Measurements from ENCODE around the gene SF3B6.

The SF3B6 gene

DNA sequence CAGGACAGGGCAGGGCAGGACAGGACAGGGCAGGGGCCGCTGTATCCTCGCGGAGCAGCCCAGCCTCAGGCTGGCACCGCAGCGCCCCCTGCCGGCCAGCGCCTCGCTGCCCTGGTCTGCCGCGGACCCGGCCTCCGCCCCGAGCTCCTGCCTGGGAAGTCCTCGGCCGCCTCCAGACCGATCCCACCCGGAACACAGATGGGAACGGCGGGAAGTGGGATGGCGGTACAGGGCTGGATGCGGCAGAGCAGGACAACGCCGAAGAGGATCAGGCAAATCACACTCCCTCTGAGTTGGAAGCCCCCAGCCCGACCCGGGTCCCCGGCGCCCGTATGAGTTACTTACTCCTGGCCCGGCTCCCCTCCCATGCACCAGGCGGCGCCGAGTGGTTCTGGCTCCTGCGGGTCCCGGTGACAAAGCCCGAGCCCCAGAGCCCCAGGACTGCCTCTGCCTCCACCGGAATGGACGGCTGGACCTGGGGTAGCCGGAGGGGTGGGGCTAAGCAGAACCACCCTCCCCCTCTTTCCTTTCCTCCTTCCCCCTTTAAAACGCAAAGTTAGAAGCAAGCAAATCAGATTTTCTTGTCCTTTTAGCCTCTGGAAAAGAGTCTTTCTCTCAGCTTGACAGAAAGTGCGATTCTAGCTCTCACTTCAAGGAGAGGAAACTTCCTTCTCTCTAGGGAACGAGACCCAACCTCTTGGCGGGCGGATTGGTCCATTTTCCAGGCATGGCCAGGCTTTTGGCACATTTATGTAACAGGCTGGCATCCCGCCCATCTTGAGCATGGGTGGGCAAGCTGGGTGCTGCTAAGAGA, 8.5 kb upstream of the SF3B6 start, which contains the start of gene TP53I3:
TP53I3 (minus strand) TSS at position 449 of the 814 bp plus-strand sequence. CDS start 508 bp downstream, outside the sequence.
- Histone ChIP-seq H3K4me3 (replicated peaks; ENCODE audit: insufficient read depth, low read length) (peak within 1 kb of the TSS; percentile 55), H3K27ac (replicated peaks) (peak within 1 kb of the TSS; percentile 64), H3K27me3 (ENCODE audit: insufficient read depth, poor library complexity, severe bottlenecking) (no peaks in the 10 kb centered on the region)
- TF ChIP-seq GABPA (IDR thresholded peaks at IDR 0.05; ENCODE audit: low read depth) (no peak), POLR2AphosphoS5 (IDR thresholded peaks at IDR 0.05; ENCODE audit: low read depth) (peak; percentile 43; the same call in 1 of the 2 replicates)
- TF ChIP-seq, protein P1, sequence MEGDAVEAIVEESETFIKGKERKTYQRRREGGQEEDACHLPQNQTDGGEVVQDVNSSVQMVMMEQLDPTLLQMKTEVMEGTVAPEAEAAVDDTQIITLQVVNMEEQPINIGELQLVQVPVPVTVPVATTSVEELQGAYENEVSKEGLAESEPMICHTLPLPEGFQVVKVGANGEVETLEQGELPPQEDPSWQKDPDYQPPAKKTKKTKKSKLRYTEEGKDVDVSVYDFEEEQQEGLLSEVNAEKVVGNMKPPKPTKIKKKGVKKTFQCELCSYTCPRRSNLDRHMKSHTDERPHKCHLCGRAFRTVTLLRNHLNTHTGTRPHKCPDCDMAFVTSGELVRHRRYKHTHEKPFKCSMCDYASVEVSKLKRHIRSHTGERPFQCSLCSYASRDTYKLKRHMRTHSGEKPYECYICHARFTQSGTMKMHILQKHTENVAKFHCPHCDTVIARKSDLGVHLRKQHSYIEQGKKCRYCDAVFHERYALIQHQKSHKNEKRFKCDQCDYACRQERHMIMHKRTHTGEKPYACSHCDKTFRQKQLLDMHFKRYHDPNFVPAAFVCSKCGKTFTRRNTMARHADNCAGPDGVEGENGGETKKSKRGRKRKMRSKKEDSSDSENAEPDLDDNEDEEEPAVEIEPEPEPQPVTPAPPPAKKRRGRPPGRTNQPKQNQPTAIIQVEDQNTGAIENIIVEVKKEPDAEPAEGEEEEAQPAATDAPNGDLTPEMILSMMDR (IDR thresholded peaks at IDR 0.05; ENCODE audit: insufficient read depth, low read length) = peak; percentile 54
- peak; percentile 71 to 72 for DNase-seq (ENCODE audit: low read depth in 1 of 2, low spot score in 1 of 2)

DNA sequence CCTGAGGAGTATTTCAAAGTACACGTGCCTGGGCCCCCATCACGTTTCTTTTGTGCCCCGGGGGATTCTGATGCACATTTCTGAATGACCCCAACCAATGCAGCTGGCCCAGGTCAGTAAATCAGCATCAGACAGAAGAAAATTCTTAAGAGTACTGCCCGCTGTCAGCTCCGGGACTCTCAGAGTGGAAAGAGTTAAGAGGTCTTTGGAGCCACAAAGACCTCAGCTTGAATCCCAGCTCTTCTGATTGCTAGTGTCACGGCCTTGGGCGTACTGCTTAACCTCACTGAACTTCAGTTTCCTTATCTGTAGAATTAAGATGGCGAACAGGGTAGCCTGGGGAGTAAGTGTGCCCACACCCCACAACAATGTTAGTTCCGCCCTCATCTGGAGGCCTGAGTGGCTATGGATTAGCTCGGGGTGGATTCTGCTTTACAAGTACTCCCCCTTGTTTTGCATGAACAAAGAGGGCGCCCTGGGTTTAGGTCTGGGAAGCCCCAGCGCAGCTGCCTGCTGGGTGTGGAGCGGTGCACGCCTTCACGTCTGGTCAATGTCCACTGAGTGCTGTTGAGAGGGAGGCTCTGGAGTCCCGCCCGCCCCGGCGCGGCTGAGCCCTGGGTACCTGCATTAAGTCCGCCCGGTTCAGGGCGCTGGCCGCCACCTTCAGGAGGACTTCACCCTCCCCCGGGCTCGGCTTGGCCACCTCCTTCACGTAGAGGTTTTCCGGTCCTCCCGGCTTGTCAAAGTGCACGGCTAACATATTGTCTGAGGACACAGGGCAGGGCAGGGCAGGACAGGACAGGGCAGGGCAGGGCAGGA, 7.7 kb upstream of the SF3B6 start:
- Histone ChIP-seq H3K4me3 (replicated peaks; ENCODE audit: insufficient read depth, low read length) (peak overlapping the region; percentile 55), H3K27ac (replicated peaks) (peak overlapping the region; percentile 64), H3K27me3 (ENCODE audit: insufficient read depth, poor library complexity, severe bottlenecking) (no peaks in the 10 kb centered on the region)
- TF ChIP-seq GABPA (IDR thresholded peaks at IDR 0.05; ENCODE audit: low read depth) (no peak), SPI1 (IDR thresholded peaks at IDR 0.05; ENCODE audit: borderline replicate concordance, low read depth) (no peak), POLR2AphosphoS5 (IDR thresholded peaks at IDR 0.05; ENCODE audit: low read depth) (no peak)
- TF ChIP-seq, protein P2, sequence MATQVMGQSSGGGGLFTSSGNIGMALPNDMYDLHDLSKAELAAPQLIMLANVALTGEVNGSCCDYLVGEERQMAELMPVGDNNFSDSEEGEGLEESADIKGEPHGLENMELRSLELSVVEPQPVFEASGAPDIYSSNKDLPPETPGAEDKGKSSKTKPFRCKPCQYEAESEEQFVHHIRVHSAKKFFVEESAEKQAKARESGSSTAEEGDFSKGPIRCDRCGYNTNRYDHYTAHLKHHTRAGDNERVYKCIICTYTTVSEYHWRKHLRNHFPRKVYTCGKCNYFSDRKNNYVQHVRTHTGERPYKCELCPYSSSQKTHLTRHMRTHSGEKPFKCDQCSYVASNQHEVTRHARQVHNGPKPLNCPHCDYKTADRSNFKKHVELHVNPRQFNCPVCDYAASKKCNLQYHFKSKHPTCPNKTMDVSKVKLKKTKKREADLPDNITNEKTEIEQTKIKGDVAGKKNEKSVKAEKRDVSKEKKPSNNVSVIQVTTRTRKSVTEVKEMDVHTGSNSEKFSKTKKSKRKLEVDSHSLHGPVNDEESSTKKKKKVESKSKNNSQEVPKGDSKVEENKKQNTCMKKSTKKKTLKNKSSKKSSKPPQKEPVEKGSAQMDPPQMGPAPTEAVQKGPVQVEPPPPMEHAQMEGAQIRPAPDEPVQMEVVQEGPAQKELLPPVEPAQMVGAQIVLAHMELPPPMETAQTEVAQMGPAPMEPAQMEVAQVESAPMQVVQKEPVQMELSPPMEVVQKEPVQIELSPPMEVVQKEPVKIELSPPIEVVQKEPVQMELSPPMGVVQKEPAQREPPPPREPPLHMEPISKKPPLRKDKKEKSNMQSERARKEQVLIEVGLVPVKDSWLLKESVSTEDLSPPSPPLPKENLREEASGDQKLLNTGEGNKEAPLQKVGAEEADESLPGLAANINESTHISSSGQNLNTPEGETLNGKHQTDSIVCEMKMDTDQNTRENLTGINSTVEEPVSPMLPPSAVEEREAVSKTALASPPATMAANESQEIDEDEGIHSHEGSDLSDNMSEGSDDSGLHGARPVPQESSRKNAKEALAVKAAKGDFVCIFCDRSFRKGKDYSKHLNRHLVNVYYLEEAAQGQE (IDR thresholded peaks at IDR 0.05; ENCODE audit: insufficient replicate concordance, low read depth) = no peak
- TF ChIP-seq, protein P1 (IDR thresholded peaks at IDR 0.05; ENCODE audit: insufficient read depth, low read length) = no peak
- DNase-seq (ENCODE audit: low read depth in 1 of 2, low spot score in 1 of 2) = peak; percentile 52 to 88

DNA sequence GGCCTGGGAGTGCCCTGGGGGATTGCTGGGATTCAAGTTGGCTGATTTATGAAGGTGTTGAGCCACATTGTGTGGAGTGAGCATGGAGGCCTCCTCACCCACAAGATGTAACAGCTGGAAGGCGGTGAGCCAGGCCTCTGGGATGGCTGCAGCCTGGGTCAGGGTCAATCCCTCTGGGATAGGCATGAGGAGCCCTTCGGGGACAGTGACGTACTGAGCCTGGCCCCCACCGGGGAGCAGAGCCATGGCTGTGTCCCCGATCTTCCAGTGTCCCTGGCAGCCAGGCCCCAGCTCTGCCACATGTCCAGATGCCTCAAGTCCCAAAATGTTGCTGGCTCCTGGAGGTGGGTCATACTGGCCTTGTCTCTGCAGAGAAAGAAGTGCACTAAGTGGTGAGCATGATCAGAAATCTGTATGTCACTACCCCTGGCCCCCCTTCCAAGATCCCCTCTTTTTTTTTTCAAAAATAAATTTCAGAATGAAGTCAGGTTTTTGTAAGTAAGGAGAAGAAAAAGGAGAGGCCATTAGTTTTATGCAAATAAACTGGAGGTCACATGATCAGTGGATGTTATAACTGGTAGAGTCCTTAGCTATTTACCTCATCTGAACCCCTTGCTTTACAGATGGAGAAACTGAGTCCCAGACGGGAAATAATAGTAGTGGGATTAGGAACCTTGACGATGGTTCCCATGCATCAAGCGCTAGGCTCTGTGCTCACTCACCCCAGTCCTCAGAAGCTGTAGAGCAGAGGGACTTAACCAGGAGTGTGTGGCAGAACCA, 6.9 kb upstream of the SF3B6 start:
- DNase-seq (ENCODE audit: low read depth in 1 of 2, low spot score in 1 of 2) = no peak
- no peak for TF ChIP-seq SPI1 (IDR thresholded peaks at IDR 0.05; ENCODE audit: borderline replicate concordance, low read depth)
- TF ChIP-seq, protein P1 (IDR thresholded peaks at IDR 0.05; ENCODE audit: insufficient read depth, low read length) = no peak
- TF ChIP-seq GABPA (IDR thresholded peaks at IDR 0.05; ENCODE audit: low read depth) = no peak
- TF ChIP-seq, protein P2 (IDR thresholded peaks at IDR 0.05; ENCODE audit: insufficient replicate concordance, low read depth) = no peak
- no peak for TF ChIP-seq POLR2AphosphoS5 (IDR thresholded peaks at IDR 0.05; ENCODE audit: low read depth)
- Histone ChIP-seq H3K27ac (replicated peaks) (peak overlapping the region; percentile 64), H3K4me3 (replicated peaks; ENCODE audit: insufficient read depth, low read length) (no peak overlapping the region), H3K27me3 (ENCODE audit: insufficient read depth, poor library complexity, severe bottlenecking) (no peaks in the 10 kb centered on the region)

Data from HL-60 (cell line).